ENCODE results near the gene LGALS16.

DNA sequence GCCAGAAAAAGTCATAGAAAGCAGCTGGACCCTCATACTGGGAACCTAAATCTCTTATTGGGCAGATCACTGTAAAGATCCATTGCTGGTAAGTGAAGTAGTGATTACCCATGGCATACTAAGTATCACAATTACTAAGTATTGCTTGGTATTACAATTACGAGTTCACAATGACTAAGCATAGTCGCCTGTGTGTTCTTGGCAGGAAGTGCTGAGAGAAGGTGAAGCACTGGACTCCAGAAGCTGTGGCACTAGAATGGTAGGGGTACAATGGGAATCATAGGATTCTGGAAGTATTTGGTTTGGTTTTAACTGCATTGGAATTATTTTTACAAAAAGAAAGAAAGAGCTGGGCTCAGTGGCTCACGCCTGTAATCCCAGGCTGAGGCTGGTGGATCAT, 20.3 kb downstream of the LGALS16 start:
- TF ChIP-seq, protein P1, sequence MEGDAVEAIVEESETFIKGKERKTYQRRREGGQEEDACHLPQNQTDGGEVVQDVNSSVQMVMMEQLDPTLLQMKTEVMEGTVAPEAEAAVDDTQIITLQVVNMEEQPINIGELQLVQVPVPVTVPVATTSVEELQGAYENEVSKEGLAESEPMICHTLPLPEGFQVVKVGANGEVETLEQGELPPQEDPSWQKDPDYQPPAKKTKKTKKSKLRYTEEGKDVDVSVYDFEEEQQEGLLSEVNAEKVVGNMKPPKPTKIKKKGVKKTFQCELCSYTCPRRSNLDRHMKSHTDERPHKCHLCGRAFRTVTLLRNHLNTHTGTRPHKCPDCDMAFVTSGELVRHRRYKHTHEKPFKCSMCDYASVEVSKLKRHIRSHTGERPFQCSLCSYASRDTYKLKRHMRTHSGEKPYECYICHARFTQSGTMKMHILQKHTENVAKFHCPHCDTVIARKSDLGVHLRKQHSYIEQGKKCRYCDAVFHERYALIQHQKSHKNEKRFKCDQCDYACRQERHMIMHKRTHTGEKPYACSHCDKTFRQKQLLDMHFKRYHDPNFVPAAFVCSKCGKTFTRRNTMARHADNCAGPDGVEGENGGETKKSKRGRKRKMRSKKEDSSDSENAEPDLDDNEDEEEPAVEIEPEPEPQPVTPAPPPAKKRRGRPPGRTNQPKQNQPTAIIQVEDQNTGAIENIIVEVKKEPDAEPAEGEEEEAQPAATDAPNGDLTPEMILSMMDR (IDR thresholded peaks at IDR 0.05; ENCODE audit: borderline replicate concordance, extremely low read depth, low read length, poor library complexity, severe bottlenecking), result no peak
- no peak for TF ChIP-seq EZH2 (IDR thresholded peaks at IDR 0.05; ENCODE audit: borderline replicate concordance, low read depth, low read length, severe bottlenecking)
